Measurements from ENCODE around the gene LRPAP1. TPM values are rescaled to one million over a fixed set of nuclear protein-coding genes. Genes with fewer than 3 reads are reported as not detected.
"Not testable (repeated sequence)": the region's sequence is repeated elsewhere in the genome, so short reads cannot be mapped to it uniquely, and the experiment has no call there.

LRPAP1 gene
- total RNA-seq, 1 donor from 2014 or later, result 81.6 TPM

- not testable (repeated sequence) for DNase-seq (ENCODE audit: low read depth); H3K4me3 ChIP-seq (ENCODE audit: low read depth, low read length)
These were observed 24.1 kb upstream of the LRPAP1 start for GRCh38 chr4:3556244-3556867.

- not testable (repeated sequence) for H3K4me3 ChIP-seq (ENCODE audit: low read depth, low read length); DNase-seq (ENCODE audit: low read depth)
These were observed 23.3 kb upstream of the LRPAP1 start for GRCh38 chr4:3555459-3556070.

GRCh38 chr4:3551366-3551765 lies 19.1 kb upstream of the LRPAP1 start:
- not testable (repeated sequence) for H3K4me3 ChIP-seq (ENCODE audit: low read depth, low read length); DNase-seq (ENCODE audit: low read depth)

GRCh38 chr4:3550792-3551325 lies 18.6 kb upstream of the LRPAP1 start:
- not testable (repeated sequence) for H3K4me3 ChIP-seq (ENCODE audit: low read depth, low read length); DNase-seq (ENCODE audit: low read depth)

- H3K4me3 ChIP-seq (ENCODE audit: low read depth, low read length); DNase-seq (ENCODE audit: low read depth): not testable (repeated sequence)
These were observed 17.8 kb upstream of the LRPAP1 start for GRCh38 chr4:3550041-3550440.

- not testable (repeated sequence) for DNase-seq (ENCODE audit: low read depth)
These were observed 17.4 kb upstream of the LRPAP1 start for GRCh38 chr4:3549694-3550001.

GRCh38 chr4:3548991-3549693 lies 16.9 kb upstream of the LRPAP1 start:
- not testable (repeated sequence) for DNase-seq (ENCODE audit: low read depth); H3K4me3 ChIP-seq (ENCODE audit: low read depth, low read length)

More at GRCh38 chr4:3549694-3550001, 17.4 kb upstream of the LRPAP1 start:
- H3K4me3 ChIP-seq (ENCODE audit: low read depth, low read length), result not testable (repeated sequence)

GRCh38 chr4:3546721-3547120 lies 14.5 kb upstream of the LRPAP1 start:
- not testable (repeated sequence) for H3K4me3 ChIP-seq (ENCODE audit: low read depth, low read length)

GRCh38 chr4:3545351-3545750 lies 13.1 kb upstream of the LRPAP1 start:
- DNase-seq (ENCODE audit: low read depth); H3K4me3 ChIP-seq (ENCODE audit: low read depth, low read length): not testable (repeated sequence)

More at GRCh38 chr4:3546721-3547120, 14.5 kb upstream of the LRPAP1 start:
- not testable (repeated sequence) for DNase-seq (ENCODE audit: low read depth)

GRCh38 chr4:3544259-3545025 lies 12.2 kb upstream of the LRPAP1 start:
- H3K4me3 ChIP-seq (ENCODE audit: low read depth, low read length); DNase-seq (ENCODE audit: low read depth): not testable (repeated sequence)

GRCh38 chr4:3543415-3543814 lies 11.2 kb upstream of the LRPAP1 start:
- H3K4me3 ChIP-seq (ENCODE audit: low read depth, low read length); DNase-seq (ENCODE audit: low read depth): not testable (repeated sequence)

- DNase-seq (ENCODE audit: low read depth); H3K4me3 ChIP-seq (ENCODE audit: low read depth, low read length): not testable (repeated sequence)
These were observed 6.7 kb upstream of the LRPAP1 start for GRCh38 chr4:3538906-3539305.

GRCh38 chr4:3535812-3536211 lies 3.6 kb upstream of the LRPAP1 start:
- not testable (repeated sequence) for DNase-seq (ENCODE audit: low read depth); H3K4me3 ChIP-seq (ENCODE audit: low read depth, low read length)

GRCh38 chr4:3533423-3533820 lies 1.2 kb upstream of the LRPAP1 start:
- no peak overlapping the region for H3K4me3 ChIP-seq (ENCODE audit: low read depth, low read length)
- no peak for DNase-seq (ENCODE audit: low read depth)
- TF ChIP-seq CTCF (conservative IDR thresholded peaks at IDR 0.05; ENCODE audit: low read depth, low read length), result no peak
